Suprapubic skin (tissue), 4 donors: ENCODE data around the gene SENP5. TPM values are rescaled to one million over a fixed set of nuclear protein-coding genes. Genes with fewer than 3 reads are reported as not detected.

Experiments used
- DNase-seq, 2 donors: peaks; one replicate each; pipeline ENCODE4 v3.0.0-alpha.2; 2019; ENCODE audit warnings: low spot score in 2 of 2
- H3K27ac ChIP-seq: fragments of 200-600 bp; sonication (generic); one replicate; pipeline ENCODE4 v1.5.1; 2019
- H3K27me3 ChIP-seq: fragments of 200-600 bp; sonication (generic); one replicate; pipeline ENCODE4 v1.5.1; 2019
- H3K36me3 ChIP-seq: fragments of 200-600 bp; sonication (generic); one replicate; pipeline ENCODE4 v1.5.1; 2019
- H3K4me1 ChIP-seq: fragments of 200-600 bp; sonication (generic); one replicate; pipeline ENCODE4 v1.5.1; 2019
- H3K4me3 ChIP-seq: fragments of 200-600 bp; sonication (generic); one replicate; pipeline ENCODE4 v1.5.1; 2019; ENCODE audit warnings: mild to moderate bottlenecking
- H3K9me3 ChIP-seq: fragments of 200-600 bp; sonication (generic); one replicate; pipeline ENCODE4 v1.5.1; 2019
- CTCF ChIP-seq, 2 donors: fragments of 200-600 bp in 1 of 2; fragments of 450-650 bp in 1 of 2; sonication (generic) in 1 of 2; IDR thresholded peaks; one replicate each; pipeline ENCODE4 v1.5.1; 2016 to 2019; ENCODE audit warnings: antibody characterized with exemption in 2 of 2, mild to moderate bottlenecking in 1 of 2, moderate library complexity in 1 of 2
- EP300 ChIP-seq: sonication (generic); formaldehyde crosslinking; IDR thresholded peaks from one replicate; pipeline ENCODE4 v1.6.1; 2017; ENCODE audit warnings: antibody characterized with exemption
- POLR2A ChIP-seq, 2 donors: fragments of 450-650 bp; IDR thresholded peaks; one replicate each; pipeline ENCODE4 v1.6.1; 2017; ENCODE audit warnings: antibody characterized with exemption in 2 of 2, mild to moderate bottlenecking in 2 of 2, moderate library complexity in 2 of 2
- POLR2AphosphoS5 ChIP-seq, 3 donors: sonication (generic); formaldehyde crosslinking; IDR thresholded peaks; one replicate each; pipeline ENCODE4 v1.6.1; 2017; ENCODE audit warnings: antibody characterized with exemption in 3 of 3
- WGBS: methylation state at CpG from one replicate; pipeline ENCODE4 v1.1.5; 2018; 5-methylcytosine and 5-hydroxymethylcytosine counted together
- total RNA-seq, 4 donors: library from RNA; depleted of rRNA; stranded (reverse); fragments of >200 nt; gene quantifications; one replicate each; pipeline ENCODE4 v1.1.0, GENCODE V29; 2016

The SENP5 gene
- total RNA-seq, 4 donors from 2014 or later, result 34.9 to 112 (median 37.7) TPM

GRCh38 chr3:196920733-196921132, 53.0 kb downstream of the SENP5 start:
- H3K36me3 ChIP-seq, result peaks cover 13% of the 10 kb centered on the region
- no peaks in the 10 kb centered on the region for H3K9me3 ChIP-seq
- TF ChIP-seq POLR2A (IDR thresholded peaks at IDR 0.05) (no peak), EP300 (no peak)
- H3K4me3 ChIP-seq, result no peak overlapping the region
- WGBS, result 69% methylated on average over 2 of the region's 2 CpGs
- H3K27ac ChIP-seq, result no peak overlapping the region
- H3K27me3 ChIP-seq, result no peaks in the 10 kb centered on the region
- DNase-seq, result no peak
- no peaks in the 10 kb centered on the region for H3K4me1 ChIP-seq

- H3K27me3 ChIP-seq, result no peaks in the 10 kb centered on the region
- peaks cover 38% of the 10 kb centered on the region for H3K36me3 ChIP-seq
- no peaks in the 10 kb centered on the region for H3K4me1 ChIP-seq
- TF ChIP-seq EP300 (no peak), POLR2AphosphoS5 (IDR thresholded peaks at IDR 0.05) (no peak), POLR2A (IDR thresholded peaks at IDR 0.05) (no peak), CTCF (IDR thresholded peaks at IDR 0.05) (no peak)
- no peak overlapping the region for H3K4me3 ChIP-seq
- no peak for DNase-seq
- WGBS, result 92% methylated on average over 7 of the region's 7 CpGs
- no peaks in the 10 kb centered on the region for H3K9me3 ChIP-seq
- H3K27ac ChIP-seq, result no peak overlapping the region
Observed at GRCh38 chr3:196927571-196928453, 60.1 kb downstream of the SENP5 start.

DNA sequence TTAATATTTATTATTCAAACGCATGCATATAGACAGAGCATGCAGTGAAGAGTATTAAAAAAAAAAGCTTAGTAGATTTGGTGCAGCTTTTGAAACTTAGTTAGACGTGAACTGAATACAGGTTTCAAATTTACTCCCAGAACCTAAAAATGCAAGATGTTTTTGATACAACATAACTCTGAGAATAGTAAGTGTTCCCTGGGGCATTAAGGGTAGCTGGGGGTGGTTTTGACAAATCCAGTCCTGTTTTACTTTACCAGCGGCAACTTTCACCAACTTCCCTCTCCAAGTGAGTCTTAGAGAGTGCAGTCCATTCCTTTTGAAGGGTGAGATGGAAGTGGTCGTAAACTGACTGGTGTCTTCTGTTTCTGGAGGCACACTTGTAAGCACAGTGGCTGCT, 63.4 kb downstream of the SENP5 start:
- TF ChIP-seq EP300, result no peak
- TF ChIP-seq POLR2AphosphoS5 (IDR thresholded peaks at IDR 0.05), result no peak
- no peak for TF ChIP-seq POLR2A (IDR thresholded peaks at IDR 0.05)
- TF ChIP-seq CTCF (IDR thresholded peaks at IDR 0.05), result no peak
- Histone ChIP-seq H3K9me3 (no peaks in the 10 kb centered on the region), H3K36me3 (peaks cover 71% of the 10 kb centered on the region), H3K27ac (no peak overlapping the region), H3K4me1 (no peaks in the 10 kb centered on the region), H3K4me3 (no peak overlapping the region), H3K27me3 (no peaks in the 10 kb centered on the region)
- 84% methylated on average over 4 of the region's 4 CpGs for WGBS
- DNase-seq, result no peak

DNA sequence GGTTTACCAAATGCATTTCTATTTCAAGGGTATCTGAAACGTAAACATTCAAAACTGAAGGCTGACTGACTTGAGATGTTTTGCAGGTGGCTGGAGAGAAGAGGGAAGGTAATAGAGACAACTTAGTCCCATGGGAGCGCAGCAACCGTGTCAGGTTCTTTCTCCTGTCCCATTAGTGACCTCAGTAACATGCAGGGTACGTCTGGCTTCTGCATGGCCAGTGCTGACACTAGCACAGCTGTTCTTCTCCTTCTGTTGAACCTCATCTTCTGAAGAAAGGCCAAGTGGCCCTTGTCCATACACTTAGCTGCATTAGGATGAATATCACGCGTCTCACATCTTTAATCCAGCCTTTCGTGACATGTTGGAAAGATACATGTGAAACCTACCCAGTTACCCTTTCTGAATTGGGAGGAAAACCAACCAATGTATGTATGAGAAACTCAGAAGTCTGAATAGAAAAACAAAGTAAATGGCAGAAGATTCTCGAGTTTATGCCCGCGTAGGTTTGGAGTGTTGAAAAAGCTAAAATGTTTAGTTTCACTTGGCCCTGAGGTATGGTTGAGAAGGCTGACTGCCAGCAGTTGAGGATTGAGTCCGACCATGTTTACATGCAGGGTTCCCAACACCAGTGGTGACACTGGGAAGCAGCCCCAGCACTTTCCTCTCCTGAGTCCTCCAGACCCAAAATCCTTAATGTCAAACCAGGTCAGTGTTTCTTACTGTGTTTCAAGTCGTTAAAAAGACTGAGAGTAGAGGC, 64.3 kb downstream of the SENP5 start:
- Histone ChIP-seq H3K9me3 (no peaks in the 10 kb centered on the region), H3K4me1 (no peaks in the 10 kb centered on the region), H3K27me3 (no peaks in the 10 kb centered on the region), H3K36me3 (peaks cover 80% of the 10 kb centered on the region), H3K4me3 (no peak overlapping the region), H3K27ac (no peak overlapping the region)
- WGBS, result 87% methylated on average over 12 of the region's 12 CpGs
- DNase-seq, result no peak
- TF ChIP-seq POLR2AphosphoS5 (IDR thresholded peaks at IDR 0.05) (no peak), POLR2A (IDR thresholded peaks at IDR 0.05) (no peak), EP300 (no peak), CTCF (IDR thresholded peaks at IDR 0.05) (no peak)

DNA sequence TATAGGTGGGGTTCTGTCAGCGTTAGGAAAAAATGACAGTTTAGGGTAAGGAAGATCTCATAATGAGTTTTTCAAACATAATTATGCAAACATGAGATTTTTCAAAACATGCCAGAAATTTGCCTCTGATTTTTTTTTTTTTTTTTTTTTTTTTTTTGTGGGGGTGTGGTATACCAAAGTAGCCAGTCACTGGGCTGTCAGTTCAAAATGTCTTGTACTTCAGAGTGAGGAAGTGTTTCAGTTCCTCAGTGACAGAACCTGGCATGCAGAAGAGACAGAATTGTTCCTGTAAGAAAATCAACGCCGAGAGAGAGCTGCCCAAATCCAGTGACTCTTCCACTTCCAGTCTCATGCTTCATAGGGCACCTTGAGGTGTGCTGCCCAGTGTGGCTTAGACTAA, 64.9 kb downstream of the SENP5 start:
- Histone ChIP-seq H3K27ac (no peak overlapping the region), H3K4me3 (no peak overlapping the region), H3K4me1 (no peaks in the 10 kb centered on the region), H3K9me3 (no peaks in the 10 kb centered on the region), H3K36me3 (peaks cover 86% of the 10 kb centered on the region), H3K27me3 (no peaks in the 10 kb centered on the region)
- WGBS, result 82% methylated on average over 3 of the region's 3 CpGs
- no peak for DNase-seq
- TF ChIP-seq POLR2AphosphoS5 (IDR thresholded peaks at IDR 0.05) (no peak), EP300 (no peak), POLR2A (IDR thresholded peaks at IDR 0.05) (no peak)

GRCh38 chr3:196936288-196936687, 68.6 kb downstream of the SENP5 start:
- Histone ChIP-seq H3K36me3 (peaks cover 74% of the 10 kb centered on the region), H3K27me3 (no peaks in the 10 kb centered on the region)
- 83% methylated on average over 3 of the region's 3 CpGs for WGBS

More at GRCh38 chr3:196936288-196936687, 68.6 kb downstream of the SENP5 start:
- H3K4me3 ChIP-seq, result no peak overlapping the region
- no peak for DNase-seq
- H3K4me1 ChIP-seq, result peaks cover 11% of the 10 kb centered on the region
- no peaks in the 10 kb centered on the region for H3K9me3 ChIP-seq
- no peak for TF ChIP-seq CTCF (IDR thresholded peaks at IDR 0.05)
- TF ChIP-seq POLR2AphosphoS5 (IDR thresholded peaks at IDR 0.05), result no peak
- TF ChIP-seq EP300, result no peak
- no peak for TF ChIP-seq POLR2A (IDR thresholded peaks at IDR 0.05)
- H3K27ac ChIP-seq, result no peak overlapping the region
